HG02623 (cell line): ENCODE data around the gene GDPD5.

ENCODE experiments used
- ATAC-seq: cut with Tn5 transposase; IDR thresholded peaks from one replicate; pipeline ENCODE4 v1.9.1; 2021; ENCODE audit warnings: moderate library complexity; ENCODE audit not compliant: unreplicated experiment

Gene GDPD5

DNA sequence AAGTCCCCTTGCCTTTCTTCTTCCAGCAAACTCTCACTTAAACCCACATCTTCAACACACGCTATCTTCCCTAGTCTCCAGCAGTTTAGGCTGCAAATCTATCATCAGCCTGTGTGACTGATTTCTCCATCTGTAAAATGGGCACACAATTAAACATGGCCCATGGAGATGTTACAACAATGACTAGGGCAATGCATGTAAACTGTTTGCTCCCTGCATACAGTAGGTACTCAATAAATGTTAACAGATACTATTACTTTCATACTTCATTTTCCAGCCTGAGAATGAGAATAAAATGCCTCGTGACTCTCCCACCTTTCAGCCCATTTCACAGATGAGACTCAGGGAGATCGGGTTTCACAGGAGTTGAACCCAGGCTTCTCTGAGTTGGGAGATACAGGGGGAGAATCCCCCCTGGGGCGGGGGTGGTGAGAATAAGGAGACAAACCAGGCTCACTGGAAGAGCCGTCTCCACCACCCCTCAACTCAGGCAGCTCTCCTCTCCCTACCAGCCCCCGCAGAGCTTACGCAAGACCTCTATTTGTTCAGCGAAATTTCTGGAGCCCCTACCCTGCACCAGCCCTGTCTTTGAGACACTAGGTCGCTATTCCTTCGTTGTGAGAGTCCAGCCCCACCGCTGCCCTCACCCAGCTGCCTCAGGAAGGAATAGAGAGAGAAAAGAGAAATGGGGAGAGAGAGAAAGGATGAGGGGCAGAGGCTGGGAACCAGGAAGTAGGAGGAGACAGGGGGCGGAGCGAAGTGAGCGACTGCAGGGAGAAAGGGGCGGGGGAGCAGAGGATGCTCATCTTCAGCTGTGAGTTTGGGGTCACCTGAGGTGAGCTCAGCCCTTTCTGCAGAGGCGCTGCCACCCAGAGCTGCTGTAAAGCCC is 50.6 kb downstream of the GDPD5 start:
- no peak for ATAC-seq

DNA sequence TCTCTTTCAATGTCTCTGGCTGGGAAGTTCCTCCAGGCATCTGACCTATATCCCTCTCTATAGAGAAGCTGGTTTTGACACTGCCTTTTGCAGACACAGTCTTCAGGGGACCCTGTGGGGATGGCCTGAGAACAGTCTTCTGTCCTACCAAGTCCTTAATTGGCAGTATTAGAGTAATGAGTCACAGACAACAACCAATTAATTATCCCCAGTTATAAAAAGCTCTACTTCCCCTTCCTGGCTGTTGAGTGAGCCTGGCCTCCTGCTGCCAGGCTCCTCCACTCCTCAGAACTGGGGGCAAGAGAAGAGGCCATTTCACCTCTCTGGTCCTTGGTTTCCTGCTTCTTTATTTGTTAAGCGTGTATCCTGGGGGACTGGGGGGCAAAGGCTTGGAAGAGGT is 51.5 kb downstream of the GDPD5 start:
- ATAC-seq: no peak

DNA sequence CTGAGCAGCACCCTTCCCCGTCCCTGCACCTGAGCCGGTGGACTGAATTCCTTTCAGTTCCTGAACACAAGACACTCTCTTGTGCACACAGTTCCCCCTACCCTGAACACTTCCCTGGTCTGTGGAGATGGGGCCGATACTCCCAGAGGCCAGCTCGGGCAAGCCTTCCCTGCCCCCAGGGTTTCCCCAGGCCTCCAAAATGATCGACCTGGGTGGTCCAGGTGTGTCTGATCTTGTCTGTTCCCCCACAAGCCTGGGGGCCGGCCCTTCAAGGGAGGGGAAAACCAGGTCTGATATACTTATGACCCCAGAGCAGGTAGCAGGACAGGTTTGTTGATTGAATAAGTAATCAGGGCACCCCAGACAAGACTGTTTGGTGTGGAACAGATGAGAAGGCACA is 52.1 kb downstream of the GDPD5 start:
- no peak for ATAC-seq

DNA sequence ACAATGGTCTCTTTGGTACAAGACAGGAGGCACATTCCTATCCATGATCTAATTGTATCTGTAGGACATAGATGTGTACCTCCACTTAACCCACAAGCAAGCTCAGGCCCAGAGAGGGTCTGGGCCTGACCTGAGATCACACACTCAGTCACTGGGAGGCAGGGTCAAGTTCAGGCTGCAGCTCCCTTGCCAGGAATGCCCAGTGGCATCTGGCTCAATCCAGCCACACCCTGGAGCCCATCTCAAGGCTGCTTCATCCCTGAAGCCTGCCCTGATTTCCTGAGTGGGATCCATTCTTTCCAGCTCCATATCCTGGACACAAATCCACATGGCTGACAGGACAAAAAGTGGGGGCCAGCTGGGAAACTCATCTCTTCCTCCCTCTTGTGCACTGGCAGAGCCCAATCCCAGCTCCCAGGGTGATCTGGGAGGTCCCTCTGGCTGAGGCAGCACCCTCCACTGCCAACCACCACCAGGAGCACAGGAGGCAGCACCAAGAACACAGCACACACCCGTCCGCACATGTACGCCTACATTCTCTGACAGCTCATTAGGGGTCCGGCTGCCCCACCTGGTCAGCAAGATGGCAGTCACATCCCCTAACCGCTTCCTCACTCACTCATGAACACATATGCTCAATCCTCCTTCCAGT is 53.5 kb downstream of the GDPD5 start:
- ATAC-seq: no peak

DNA sequence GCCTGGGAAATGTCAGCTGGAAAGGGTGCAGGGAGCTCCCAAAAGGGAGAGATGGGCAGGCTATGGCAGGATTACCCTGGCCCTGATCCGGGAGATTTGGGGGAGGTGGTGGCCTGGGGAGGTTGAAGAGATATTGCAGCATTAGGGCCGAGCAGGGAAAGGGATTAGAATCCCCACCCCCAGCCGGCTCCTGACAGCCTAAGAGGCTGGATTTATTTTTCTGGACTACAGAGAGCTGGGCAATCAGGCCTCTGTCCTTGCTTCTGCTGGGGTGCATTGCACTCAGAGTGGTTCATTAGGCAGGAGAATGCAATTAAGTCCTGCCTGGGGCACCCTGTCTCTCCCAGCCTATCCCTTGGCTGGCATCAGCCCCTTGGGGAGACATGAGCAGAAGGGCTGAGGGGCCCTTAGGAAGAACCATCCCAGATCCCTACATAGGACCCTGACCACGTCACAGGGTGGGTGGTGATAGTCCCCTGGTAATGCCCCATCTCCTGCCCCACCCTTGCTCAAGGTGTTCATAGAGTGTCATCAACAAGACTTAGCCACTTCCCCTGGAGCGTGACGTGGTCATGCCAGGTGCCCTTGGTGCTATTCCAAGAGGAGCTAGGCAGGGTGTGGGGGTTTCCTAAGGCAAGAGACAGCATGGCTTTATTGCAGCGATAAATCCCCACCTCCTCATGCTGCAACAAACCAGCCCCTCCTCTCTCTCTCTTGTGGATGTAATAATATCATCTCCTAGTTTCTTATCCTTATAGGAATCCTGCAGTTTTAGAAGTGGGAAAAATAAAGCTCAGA is 54.4 kb downstream of the GDPD5 start:
- no peak for ATAC-seq

DNA sequence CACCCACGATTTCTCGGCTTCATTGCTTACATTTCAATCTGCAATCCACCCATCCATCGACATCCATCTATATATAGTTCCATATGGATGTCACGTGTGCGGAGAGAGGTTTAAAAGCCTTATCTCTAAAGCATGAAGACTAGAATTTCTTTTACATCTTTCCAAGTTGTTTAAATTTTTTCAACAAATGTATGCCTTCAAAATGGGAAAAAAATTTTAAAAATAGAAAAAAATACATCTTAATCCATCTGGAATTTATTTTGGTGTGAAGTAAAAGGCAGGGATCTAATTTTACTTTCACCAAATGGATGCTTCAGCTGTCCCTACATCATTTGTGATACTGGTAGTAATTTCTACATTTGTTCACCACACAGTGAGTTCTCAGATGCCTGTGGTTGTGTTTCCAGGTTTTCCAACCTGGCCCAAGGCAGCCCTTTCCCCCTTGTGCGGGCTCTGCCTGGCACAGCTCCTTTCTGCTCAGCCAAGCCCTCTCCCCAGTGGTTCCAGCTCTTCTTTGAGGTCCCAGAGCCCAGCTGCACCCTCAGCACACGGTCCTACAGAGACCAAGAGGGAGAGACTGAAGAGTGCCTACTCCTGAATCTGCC is 55.2 kb downstream of the GDPD5 start:
- no peak for ATAC-seq

DNA sequence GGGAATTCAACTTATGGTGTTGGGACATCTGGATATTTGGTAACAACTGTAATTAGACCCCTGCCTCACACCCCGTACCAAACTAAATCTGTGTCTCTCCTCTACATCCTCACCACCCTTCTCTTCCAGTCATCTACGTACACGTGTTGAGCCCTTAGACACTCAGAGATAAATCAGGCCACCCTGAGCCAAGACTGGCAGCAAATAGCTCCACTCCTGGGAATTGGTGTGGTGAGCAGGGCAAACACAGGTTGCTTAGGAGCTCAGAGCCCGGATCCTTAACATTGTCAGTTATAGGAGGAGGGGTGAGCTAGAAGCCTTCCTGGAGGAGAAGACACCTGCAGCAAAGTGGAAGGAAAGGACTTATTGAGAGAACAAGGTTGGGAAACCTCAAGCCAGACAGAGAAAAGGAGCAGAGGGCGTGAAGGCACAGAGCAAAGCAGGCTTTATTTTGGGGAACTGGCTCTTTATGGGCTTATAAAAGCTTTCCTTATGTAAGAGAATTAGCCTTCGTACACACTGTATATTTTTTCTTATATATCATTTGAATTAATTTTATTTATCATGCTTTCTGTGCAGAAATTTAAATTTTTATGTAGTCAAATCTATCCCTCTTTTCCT is 55.8 kb downstream of the GDPD5 start:
- ATAC-seq: no peak

DNA sequence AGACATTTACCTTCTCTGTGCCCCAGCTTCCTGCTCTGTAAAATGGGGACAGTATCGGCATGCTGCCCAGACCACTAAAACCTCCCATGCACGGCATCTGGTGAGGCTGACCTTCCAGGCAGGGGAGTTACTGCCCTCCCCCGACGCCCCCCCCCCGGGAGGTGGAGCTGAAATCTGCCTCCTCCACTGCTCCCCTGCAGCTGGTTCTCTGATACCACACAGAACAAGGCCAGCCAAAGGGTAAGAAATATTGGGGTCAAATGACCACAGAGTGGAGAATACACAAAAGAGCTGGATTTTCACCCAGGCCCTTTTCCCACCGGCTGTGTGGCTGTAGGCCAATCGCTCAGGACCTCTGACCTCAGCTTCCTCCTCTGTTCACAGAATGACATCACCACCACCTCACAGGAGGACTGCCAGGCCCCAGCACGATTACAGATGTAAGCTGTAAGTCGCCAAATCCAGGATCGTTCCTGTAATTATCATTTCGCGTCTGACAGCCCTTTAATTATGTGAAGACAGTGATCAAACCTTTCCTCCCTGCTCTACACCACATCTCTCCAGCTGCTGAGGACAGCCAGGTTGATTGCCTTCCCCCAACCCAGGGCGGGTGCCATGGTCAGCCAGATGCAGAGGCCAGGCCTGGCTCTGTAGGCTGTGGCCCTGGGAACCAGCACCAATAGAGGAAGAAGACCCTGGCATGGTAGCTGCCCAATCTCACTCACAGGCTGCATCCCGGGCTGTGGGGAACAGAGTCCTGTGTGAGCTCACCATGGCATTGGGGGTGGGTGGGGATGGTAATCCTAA is 57.0 kb downstream of the GDPD5 start:
- no peak for ATAC-seq

DNA sequence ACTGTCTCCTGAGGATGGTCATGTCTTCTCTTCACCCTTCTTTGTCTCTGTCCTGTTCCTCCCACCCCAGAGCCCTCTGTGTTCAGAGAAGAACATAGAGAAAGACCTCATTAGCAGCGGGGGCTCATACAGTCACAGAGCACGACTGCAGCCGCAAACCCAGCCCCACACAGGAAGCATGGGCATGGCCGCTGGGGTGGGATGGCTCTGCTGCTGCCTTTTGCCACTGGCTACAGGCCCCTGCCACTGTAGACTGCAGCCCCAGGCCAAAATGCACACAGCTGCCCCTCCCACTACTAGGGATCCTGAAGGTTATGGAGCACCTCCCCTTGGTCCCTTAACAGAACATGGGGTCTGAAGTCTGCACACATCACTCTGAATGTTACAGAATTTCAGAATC is 57.9 kb downstream of the GDPD5 start:
- no peak for ATAC-seq

DNA sequence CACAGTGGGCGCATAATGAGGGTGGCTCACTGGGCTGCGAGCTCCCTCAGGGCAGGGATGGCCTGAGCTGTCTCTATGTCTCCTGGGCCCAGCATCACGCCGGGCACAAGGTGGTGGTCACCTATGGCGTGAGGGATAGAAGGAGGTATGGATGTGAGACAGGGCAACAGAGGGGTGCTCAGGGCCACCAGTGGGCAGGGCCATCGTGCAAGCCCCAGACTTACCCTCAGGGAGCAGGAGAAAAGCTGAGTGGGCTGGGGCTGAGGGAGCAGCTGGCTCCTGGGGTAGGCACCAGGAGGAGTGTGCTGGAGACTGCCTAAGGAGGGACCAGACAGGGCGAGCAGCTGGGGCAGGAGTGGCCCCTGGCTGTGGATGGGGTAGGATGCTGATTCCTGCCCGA is 58.4 kb downstream of the GDPD5 start:
- ATAC-seq: no peak

DNA sequence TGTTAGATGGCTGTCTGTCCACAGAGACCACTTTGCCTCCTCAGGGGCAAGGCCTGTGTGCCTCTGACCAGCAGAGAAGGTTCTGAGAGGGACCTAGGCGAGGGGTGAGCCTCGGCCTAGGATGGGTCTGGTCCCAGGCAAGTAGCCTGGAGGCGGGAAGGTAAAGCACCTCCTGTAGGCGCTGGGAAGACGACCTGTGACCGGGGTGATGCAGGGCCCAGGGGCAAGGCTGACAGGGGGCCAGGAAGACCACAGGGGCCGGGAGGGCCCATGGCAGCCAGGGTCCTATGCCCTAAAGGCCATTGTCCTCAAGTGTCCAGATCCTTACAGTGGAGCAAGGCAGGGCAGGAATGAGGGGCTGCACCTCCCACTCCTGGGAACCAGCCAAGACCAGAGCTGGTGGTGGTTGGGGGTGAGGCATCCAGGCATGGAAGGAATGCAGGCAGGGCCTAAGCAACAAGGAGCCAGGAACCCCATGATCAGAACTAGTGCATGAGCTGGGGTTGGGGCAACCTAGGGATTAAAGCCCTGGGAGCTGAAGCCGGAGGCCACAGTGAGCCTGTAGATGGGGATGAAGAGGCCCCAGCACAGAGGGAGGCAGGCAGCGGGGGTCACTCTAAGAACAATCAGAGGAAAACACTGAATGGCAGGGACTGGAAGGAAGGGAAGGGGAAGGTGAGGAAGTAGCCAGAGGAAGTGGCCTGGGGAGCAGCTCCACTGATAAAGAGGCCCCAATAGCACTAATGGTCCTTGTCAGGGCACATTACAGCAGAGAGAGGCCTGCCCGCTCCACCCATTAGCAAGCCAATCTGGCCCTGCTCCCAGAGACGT is 59.8 kb downstream of the GDPD5 start:
- ATAC-seq: no peak

DNA sequence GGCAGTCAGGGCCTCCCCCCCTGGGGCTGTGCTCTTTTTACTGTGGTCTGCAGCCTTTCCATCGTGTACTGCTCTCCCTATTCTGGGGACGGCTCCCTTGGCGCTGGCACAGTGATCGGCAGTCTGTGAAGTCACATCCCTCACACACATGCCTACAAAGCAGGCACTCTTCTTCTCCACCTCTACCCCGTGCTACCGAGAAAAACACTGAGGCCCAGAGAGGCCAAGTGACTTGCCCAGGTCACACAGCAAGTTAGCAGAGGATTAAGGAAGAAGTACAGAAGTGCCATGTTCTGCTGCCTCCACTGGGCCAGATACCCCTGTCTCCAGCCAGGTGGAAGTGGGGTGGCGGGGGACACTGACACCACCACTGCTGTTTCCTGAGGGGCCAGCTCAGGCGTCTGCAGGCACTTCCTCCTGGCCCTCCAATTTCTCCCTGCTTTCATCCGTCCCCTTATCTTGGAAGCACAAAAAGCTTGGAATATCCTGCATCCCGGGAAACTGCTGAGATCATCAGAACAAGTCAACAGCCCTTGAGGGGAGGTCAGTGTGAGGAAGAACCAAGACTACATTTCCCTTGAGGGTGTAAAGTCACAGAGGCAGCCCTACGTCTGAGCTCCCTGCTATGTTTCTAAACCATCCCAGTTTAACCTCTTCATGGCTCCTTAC is 62.5 kb downstream of the GDPD5 start:
- ATAC-seq: no peak

DNA sequence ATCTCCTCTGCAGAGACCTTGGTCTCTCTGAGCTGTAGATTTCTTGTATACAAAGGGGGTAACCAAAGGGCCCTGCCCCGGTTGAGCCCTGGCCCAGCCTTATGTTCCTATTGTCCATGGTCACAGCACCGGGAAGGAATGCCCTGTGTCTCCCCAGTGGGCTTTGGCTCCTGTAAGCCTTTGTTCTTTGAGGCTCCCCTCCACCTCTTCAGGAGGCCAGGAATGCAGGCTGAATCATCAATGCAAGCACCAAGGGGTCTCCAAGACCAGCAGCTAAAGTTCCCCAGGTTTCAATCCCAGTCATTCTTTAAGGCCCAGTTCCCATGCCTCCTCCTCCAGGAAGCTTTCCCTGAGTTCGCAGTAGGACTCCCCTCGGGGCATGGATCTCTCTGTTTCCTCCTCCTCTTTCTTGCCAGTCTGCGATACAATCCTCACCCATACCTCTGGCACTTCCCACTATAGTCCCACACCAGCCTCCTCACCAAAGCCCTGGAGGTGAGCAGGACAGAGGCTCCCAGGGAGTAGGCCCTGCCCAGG is 63.6 kb downstream of the GDPD5 start:
- ATAC-seq: no peak

DNA sequence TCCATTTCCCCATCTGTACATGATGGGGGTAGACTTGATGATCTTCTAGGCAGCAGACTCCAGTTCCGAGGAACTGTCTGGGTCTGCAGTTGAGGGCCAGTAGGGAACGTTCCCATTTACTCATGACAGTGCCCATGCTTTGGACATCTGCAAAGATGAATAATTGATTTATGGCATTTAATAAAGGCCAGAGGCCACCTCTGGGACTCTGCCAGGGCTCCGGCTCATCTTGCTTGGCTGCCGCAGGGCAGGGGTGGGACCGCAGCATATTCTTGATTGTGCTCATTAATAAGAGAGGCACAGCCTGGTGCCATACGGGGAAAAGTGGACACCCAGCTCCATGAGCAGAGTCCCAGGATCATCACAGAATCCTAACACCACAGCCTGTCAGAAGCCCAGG is 64.6 kb downstream of the GDPD5 start:
- no peak for ATAC-seq

DNA sequence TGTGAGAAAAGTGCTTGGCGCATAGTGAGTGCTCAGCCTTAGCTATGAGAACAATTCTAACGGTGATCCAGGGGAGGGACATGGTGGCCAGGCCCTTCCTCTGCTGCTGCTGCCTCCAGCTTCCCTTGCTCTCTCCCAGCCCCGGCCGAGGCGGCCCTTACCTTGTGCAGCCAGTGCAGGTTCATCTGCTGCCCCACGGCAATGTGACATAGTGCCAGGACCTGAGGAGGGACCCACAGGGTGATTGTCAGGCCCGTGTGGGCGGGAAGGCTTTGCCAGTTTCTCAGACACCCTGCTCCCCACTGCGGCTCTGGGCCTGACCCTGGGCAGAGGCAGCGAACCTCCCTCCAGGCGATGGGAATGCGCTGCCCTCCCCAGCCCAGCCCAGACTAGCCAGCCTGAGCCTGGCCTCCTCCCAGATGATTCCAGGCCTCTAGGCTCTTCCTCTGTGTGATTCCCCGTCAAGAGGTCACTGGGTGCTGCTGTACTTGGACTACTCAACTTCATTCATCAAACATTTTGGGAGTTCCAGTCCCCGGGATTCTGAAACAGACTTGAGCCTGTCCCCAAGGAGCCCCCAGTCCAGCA is 69.1 kb downstream of the GDPD5 start:
- no peak for ATAC-seq

DNA sequence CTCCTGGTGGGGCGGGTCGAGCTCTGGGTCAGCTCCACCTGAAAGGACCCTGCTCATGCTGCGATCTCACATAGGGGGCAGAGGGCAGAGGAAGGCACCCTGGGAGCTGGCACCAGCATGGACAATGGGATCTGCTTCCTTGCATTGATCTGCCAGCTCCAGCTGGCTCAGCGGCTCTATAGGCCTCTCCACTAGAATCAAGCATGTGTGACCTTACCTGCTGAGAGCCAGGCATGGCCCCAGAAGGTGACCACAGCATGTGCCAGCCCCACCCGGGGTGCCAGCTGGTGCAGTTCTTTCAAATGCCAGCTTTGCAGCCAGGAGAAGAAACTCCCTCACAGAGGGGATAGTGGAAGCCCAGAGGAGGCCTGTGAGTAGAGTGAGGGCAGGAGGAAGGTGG is 70.8 kb downstream of the GDPD5 start:
- ATAC-seq: no peak

DNA sequence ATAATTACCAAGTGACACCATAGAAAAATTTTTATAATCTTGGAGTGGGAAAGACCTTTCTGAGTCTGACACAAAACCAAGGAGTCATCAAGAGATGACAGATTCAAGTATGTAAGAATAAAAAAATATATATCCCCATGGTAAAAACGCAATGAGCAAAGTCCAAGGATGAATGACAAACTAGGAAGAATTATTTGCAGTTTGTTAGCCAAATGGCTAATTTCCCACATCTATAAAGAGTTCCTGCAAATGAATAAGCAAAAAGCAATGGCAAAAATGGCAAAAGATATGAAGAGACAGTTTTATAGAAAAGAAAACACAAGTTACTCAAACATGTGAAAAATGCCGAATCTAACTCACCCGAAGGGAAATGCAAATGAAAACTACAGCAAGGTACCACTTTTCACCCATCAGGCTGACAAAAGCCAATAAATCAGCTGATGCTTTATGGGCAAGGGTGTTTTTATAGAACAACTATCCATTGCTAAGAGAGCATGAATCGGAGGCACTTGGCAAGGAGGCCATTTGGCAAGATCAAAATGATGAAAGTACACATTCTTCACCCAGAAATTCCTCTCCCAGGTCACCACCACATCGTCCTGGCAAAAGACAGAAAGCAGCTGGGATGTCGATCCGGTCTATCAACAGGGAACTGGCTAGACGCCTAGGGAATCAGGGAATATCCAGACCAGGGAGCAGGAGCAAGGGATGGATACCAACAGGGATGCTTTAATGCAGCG is 71.7 kb downstream of the GDPD5 start:
- no peak for ATAC-seq
